ENCODE measurements around the gene ANKRD2.

ANKRD2 gene

GRCh38 chr10:97627731-97628130 is 55.2 kb downstream of the ANKRD2 start:
- Histone ChIP-seq H3K27me3 (ENCODE audit: insufficient read depth, low read length) (no peaks in the 10 kb centered on the region), H3K79me1 (ENCODE audit: low read length) (no peaks in the 10 kb centered on the region), H3K4ac (ENCODE audit: low read depth, low read length) (no peak overlapping the region), H2BK5ac (ENCODE audit: low read depth, low read length, poor library complexity) (no peak overlapping the region), H2BK120ac (ENCODE audit: insufficient read depth, low read length, poor library complexity) (no peak overlapping the region), H3K9me3 (ENCODE audit: insufficient read depth, low read depth, low read length) (no peaks in the 10 kb centered on the region), H3K79me2 (ENCODE audit: control insufficient read depth, insufficient read depth, low read length, poor library complexity) (no peaks in the 10 kb centered on the region), H3K18ac (ENCODE audit: low read length) (no peak overlapping the region), H3K9ac (ENCODE audit: low read length) (no peak overlapping the region), H4K12ac (ENCODE audit: low read depth, low read length) (no peak overlapping the region), H2BK12ac (ENCODE audit: low read length) (no peak overlapping the region), H4K8ac (ENCODE audit: low read depth, low read length) (no peak overlapping the region), H3K4me2 (ENCODE audit: low read length) (no peak overlapping the region), H2AFZ (ENCODE audit: insufficient read depth, low read length, poor library complexity) (no peak overlapping the region), H4K91ac (ENCODE audit: low read depth, low read length) (no peak overlapping the region), H3K4me1 (ENCODE audit: control insufficient read depth in 1 of 2, insufficient read depth in 2 of 2, low read length in 2 of 2) (peaks cover under 1 to 1% of the 10 kb centered on the region in 2 experiments), H3K4me3 (ENCODE audit: low read depth, low read length) (no peak overlapping the region), H3K14ac (ENCODE audit: low read length) (no peak overlapping the region), H3K36me3 (ENCODE audit: control insufficient read depth in 1 of 2, insufficient read depth in 2 of 2, low read length in 2 of 2) (no peaks in the 10 kb centered on the region), H2AK5ac (ENCODE audit: low read length) (no peak overlapping the region), H3K23ac (ENCODE audit: low read length) (no peak overlapping the region), H3K27ac (ENCODE audit: low read depth, low read length) (no peak overlapping the region)
- no CpG with 5 or more reads among the region's 4 CpGs for WGBS (ENCODE audit: extremely low coverage, insufficient coverage, insufficient read length)
- DNase-seq: no peak

- H3K23ac ChIP-seq (ENCODE audit: low read length): no peak overlapping the region
- H3K9ac ChIP-seq (ENCODE audit: low read length): no peak overlapping the region
- H3K4me2 ChIP-seq (ENCODE audit: low read length): no peak overlapping the region
- no peak overlapping the region for H4K91ac ChIP-seq (ENCODE audit: low read depth, low read length)
- H3K4me3 ChIP-seq (ENCODE audit: low read depth, low read length): no peak overlapping the region
- H3K27me3 ChIP-seq (ENCODE audit: insufficient read depth, low read length): no peaks in the 10 kb centered on the region
- no peak overlapping the region for H3K18ac ChIP-seq (ENCODE audit: low read length)
- no CpG with 5 or more reads among the region's 3 CpGs for WGBS (ENCODE audit: extremely low coverage, insufficient coverage, insufficient read length)
- H2BK5ac ChIP-seq (ENCODE audit: low read depth, low read length, poor library complexity): no peak overlapping the region
- H3K4me1 ChIP-seq (ENCODE audit: control insufficient read depth in 1 of 2, insufficient read depth in 2 of 2, low read length in 2 of 2): peaks cover 3% of the 10 kb centered on the region in 2 experiments
- no peak overlapping the region for H2BK120ac ChIP-seq (ENCODE audit: insufficient read depth, low read length, poor library complexity)
- H2AFZ ChIP-seq (ENCODE audit: insufficient read depth, low read length, poor library complexity): no peak overlapping the region
- no peaks in the 10 kb centered on the region for H3K9me3 ChIP-seq (ENCODE audit: insufficient read depth, low read depth, low read length)
- H3K4ac ChIP-seq (ENCODE audit: low read depth, low read length): no peak overlapping the region
- peaks cover 1% of the 10 kb centered on the region for H3K79me1 ChIP-seq (ENCODE audit: low read length)
- H4K12ac ChIP-seq (ENCODE audit: low read depth, low read length): no peak overlapping the region
- no peak overlapping the region for H3K27ac ChIP-seq (ENCODE audit: low read depth, low read length)
- no peak overlapping the region for H4K8ac ChIP-seq (ENCODE audit: low read depth, low read length)
- peaks cover 2% of the 10 kb centered on the region for H3K79me2 ChIP-seq (ENCODE audit: control insufficient read depth, insufficient read depth, low read length, poor library complexity)
- no peak overlapping the region for H2BK12ac ChIP-seq (ENCODE audit: low read length)
- no peaks in the 10 kb centered on the region for H3K36me3 ChIP-seq (ENCODE audit: control insufficient read depth in 1 of 2, insufficient read depth in 2 of 2, low read length in 2 of 2)
- no peak overlapping the region for H2AK5ac ChIP-seq (ENCODE audit: low read length)
- H3K14ac ChIP-seq (ENCODE audit: low read length): no peak overlapping the region
- no peak for DNase-seq
These were observed 55.6 kb downstream of the ANKRD2 start for GRCh38 chr10:97628228-97628627.

GRCh38 chr10:97629289-97629688 is 56.7 kb downstream of the ANKRD2 start:
- Histone ChIP-seq H2BK5ac (ENCODE audit: low read depth, low read length, poor library complexity) (no peak overlapping the region), H3K23ac (ENCODE audit: low read length) (no peak overlapping the region), H3K4me1 (ENCODE audit: control insufficient read depth in 1 of 2, insufficient read depth in 2 of 2, low read length in 2 of 2) (peaks cover 3 to 6% of the 10 kb centered on the region in 2 experiments), H3K4me2 (ENCODE audit: low read length) (no peak overlapping the region), H3K18ac (ENCODE audit: low read length) (no peak overlapping the region), H4K8ac (ENCODE audit: low read depth, low read length) (no peak overlapping the region), H3K4me3 (ENCODE audit: low read depth, low read length) (no peak overlapping the region), H2BK120ac (ENCODE audit: insufficient read depth, low read length, poor library complexity) (no peak overlapping the region), H3K14ac (ENCODE audit: low read length) (no peak overlapping the region), H3K27me3 (ENCODE audit: insufficient read depth, low read length) (no peaks in the 10 kb centered on the region), H4K12ac (ENCODE audit: low read depth, low read length) (no peak overlapping the region), H3K9me3 (ENCODE audit: insufficient read depth, low read depth, low read length) (no peaks in the 10 kb centered on the region), H2AK5ac (ENCODE audit: low read length) (no peak overlapping the region), H3K79me1 (ENCODE audit: low read length) (peaks cover 1% of the 10 kb centered on the region), H3K36me3 (ENCODE audit: control insufficient read depth in 1 of 2, insufficient read depth in 2 of 2, low read length in 2 of 2) (no peaks in the 10 kb centered on the region), H3K27ac (ENCODE audit: low read depth, low read length) (no peak overlapping the region), H2AFZ (ENCODE audit: insufficient read depth, low read length, poor library complexity) (no peak overlapping the region), H4K91ac (ENCODE audit: low read depth, low read length) (no peak overlapping the region), H3K9ac (ENCODE audit: low read length) (no peak overlapping the region), H3K79me2 (ENCODE audit: control insufficient read depth, insufficient read depth, low read length, poor library complexity) (peaks cover 2% of the 10 kb centered on the region), H3K4ac (ENCODE audit: low read depth, low read length) (no peak overlapping the region), H2BK12ac (ENCODE audit: low read length) (no peak overlapping the region)
- no CpG with 5 or more reads among the region's 5 CpGs for WGBS (ENCODE audit: extremely low coverage, insufficient coverage, insufficient read length)
- DNase-seq: no peak

GRCh38 chr10:97631098-97631497 is 58.5 kb downstream of the ANKRD2 start:
- Histone ChIP-seq H2AFZ (ENCODE audit: insufficient read depth, low read length, poor library complexity) (no peak overlapping the region), H3K4ac (ENCODE audit: low read depth, low read length) (no peak overlapping the region), H3K79me2 (ENCODE audit: control insufficient read depth, insufficient read depth, low read length, poor library complexity) (peaks cover 2% of the 10 kb centered on the region), H3K27ac (ENCODE audit: low read depth, low read length) (no peak overlapping the region), H3K4me3 (ENCODE audit: low read depth, low read length) (no peak overlapping the region), H2BK5ac (ENCODE audit: low read depth, low read length, poor library complexity) (no peak overlapping the region), H3K14ac (ENCODE audit: low read length) (no peak overlapping the region), H4K12ac (ENCODE audit: low read depth, low read length) (no peak overlapping the region), H3K4me2 (ENCODE audit: low read length) (no peak overlapping the region), H3K9ac (ENCODE audit: low read length) (no peak overlapping the region), H3K23ac (ENCODE audit: low read length) (no peak overlapping the region), H3K79me1 (ENCODE audit: low read length) (peaks cover 1% of the 10 kb centered on the region), H3K36me3 (ENCODE audit: control insufficient read depth in 1 of 2, insufficient read depth in 2 of 2, low read length in 2 of 2) (no peaks in the 10 kb centered on the region), H2BK12ac (ENCODE audit: low read length) (no peak overlapping the region), H2AK5ac (ENCODE audit: low read length) (no peak overlapping the region), H3K27me3 (ENCODE audit: insufficient read depth, low read length) (no peaks in the 10 kb centered on the region), H3K9me3 (ENCODE audit: insufficient read depth, low read depth, low read length) (no peaks in the 10 kb centered on the region), H2BK120ac (ENCODE audit: insufficient read depth, low read length, poor library complexity) (no peak overlapping the region), H3K18ac (ENCODE audit: low read length) (no peak overlapping the region), H4K8ac (ENCODE audit: low read depth, low read length) (no peak overlapping the region), H3K4me1 (ENCODE audit: control insufficient read depth in 1 of 2, insufficient read depth in 2 of 2, low read length in 2 of 2) (peaks cover 3 to 6% of the 10 kb centered on the region in 2 experiments), H4K91ac (ENCODE audit: low read depth, low read length) (no peak overlapping the region)
- no peak for DNase-seq

Measured in trophoblast cell (in vitro differentiated cells and primary cell).